Tibial nerve (tissue), 4 donors: Measurements from ENCODE around the gene EEF1B2. TPM values are rescaled to one million over a fixed set of nuclear protein-coding genes. Genes with fewer than 3 reads are reported as not detected.
"Not testable (repeated sequence)": the region's sequence is repeated elsewhere in the genome, so short reads cannot be mapped to it uniquely, and the experiment has no call there.

Experiments used
- DNase-seq, 2 donors: peaks; one replicate each; pipeline ENCODE4 v3.0.0-alpha.2; 2019; ENCODE audit warnings: low spot score in 2 of 2
- H3K27ac ChIP-seq, 4 donors: fragments of 200-600 bp; sonication (generic) in 3 of 4; one replicate each; pipeline ENCODE4 v1.5.1; 2017 to 2019; ENCODE audit warnings: mild to moderate bottlenecking in 1 of 4
- H3K27me3 ChIP-seq, 2 donors: fragments of 200-600 bp; sonication (generic) in 1 of 2; one replicate each; pipeline versions ENCODE4 v1.5.1 to v1.6.0; 2017 to 2019
- H3K36me3 ChIP-seq, 3 donors: fragments of 200-600 bp; sonication (generic); one replicate each; pipeline ENCODE4 v1.5.1; 2018 to 2019
- H3K4me1 ChIP-seq, 4 donors: fragments of 200-600 bp; sonication (generic) in 3 of 4; one replicate each; pipeline ENCODE4 v1.5.1; 2017 to 2019
- H3K4me3 ChIP-seq, 4 donors: fragments of 200-600 bp; sonication (generic) in 3 of 4; one replicate each; pipeline ENCODE4 v1.5.1; 2017 to 2019; ENCODE audit warnings: mild to moderate bottlenecking in 1 of 4, moderate library complexity in 1 of 4
- H3K9me3 ChIP-seq, 4 donors: fragments of 200-600 bp; sonication (generic) in 3 of 4; one replicate each; pipeline ENCODE4 v1.5.1; 2017 to 2019
- EP300 ChIP-seq, 2 donors: sonication (generic); formaldehyde crosslinking; IDR thresholded peaks; one replicate each; pipeline ENCODE4 v1.6.1; 2017; ENCODE audit warnings: antibody characterized with exemption in 2 of 2, mild to moderate bottlenecking in 1 of 2
- POLR2A ChIP-seq, 2 donors: fragments of 450-650 bp; IDR thresholded peaks; one replicate each; pipeline ENCODE4 v1.6.1; 2017; ENCODE audit warnings: antibody characterized with exemption in 2 of 2, mild to moderate bottlenecking in 2 of 2, moderate library complexity in 2 of 2
- WGBS, 2 donors: methylation state at CpG; one replicate each; pipeline ENCODE4 v1.1.5; 2018; 5-methylcytosine and 5-hydroxymethylcytosine counted together
- total RNA-seq, 4 donors: library from RNA; depleted of rRNA; stranded (reverse); fragments of >200 nt; gene quantifications; one replicate each; pipeline ENCODE4 v1.1.0, GENCODE V29; 2016
- TF ChIP-seq, protein P1 (sequence below), 5 experiments: fragments of 200-600 bp in 3 of 5; fragments of 450-650 bp in 2 of 5; sonication (generic) in 3 of 5; IDR thresholded peaks; one replicate each; pipeline ENCODE4 v1.5.1; 2016 to 2019; ENCODE audit warnings: antibody characterized with exemption in 5 of 5, mild to moderate bottlenecking in 3 of 5, moderate library complexity in 2 of 5

EEF1B2 gene
- total RNA-seq, 4 donors from 2014 or later, result 200 to 300 (median 258) TPM

DNA sequence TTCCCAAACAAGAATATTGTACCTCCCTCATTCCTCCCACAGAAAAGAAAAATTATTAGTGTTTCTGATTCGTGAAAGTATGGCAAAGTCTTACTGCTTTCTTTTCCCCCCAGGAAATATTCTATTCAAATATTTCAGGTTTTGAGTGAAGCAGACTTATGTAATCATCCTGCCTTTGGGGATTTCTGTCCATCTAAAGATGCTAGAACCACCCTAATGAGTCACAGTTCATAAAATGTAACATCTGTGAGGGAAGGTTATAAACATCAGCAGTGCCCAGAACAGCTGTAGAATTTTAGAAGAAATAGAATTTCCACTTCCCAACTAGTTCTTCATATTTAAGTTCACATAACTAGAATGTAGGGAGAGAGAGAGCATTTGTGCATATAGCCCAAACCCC is 39.0 kb downstream of the EEF1B2 start:
- TF ChIP-seq, protein P1, sequence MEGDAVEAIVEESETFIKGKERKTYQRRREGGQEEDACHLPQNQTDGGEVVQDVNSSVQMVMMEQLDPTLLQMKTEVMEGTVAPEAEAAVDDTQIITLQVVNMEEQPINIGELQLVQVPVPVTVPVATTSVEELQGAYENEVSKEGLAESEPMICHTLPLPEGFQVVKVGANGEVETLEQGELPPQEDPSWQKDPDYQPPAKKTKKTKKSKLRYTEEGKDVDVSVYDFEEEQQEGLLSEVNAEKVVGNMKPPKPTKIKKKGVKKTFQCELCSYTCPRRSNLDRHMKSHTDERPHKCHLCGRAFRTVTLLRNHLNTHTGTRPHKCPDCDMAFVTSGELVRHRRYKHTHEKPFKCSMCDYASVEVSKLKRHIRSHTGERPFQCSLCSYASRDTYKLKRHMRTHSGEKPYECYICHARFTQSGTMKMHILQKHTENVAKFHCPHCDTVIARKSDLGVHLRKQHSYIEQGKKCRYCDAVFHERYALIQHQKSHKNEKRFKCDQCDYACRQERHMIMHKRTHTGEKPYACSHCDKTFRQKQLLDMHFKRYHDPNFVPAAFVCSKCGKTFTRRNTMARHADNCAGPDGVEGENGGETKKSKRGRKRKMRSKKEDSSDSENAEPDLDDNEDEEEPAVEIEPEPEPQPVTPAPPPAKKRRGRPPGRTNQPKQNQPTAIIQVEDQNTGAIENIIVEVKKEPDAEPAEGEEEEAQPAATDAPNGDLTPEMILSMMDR (IDR thresholded peaks at IDR 0.05), result no peak
- TF ChIP-seq EP300 (IDR thresholded peaks at IDR 0.05) (no peak), POLR2A (IDR thresholded peaks at IDR 0.05) (no peak)
- 27 to 33% methylated on average over 1 of the region's 1 CpG for WGBS, 2 donors
- no peaks in the 10 kb centered on the region for H3K36me3 ChIP-seq
- DNase-seq, result no peak
- H3K27me3 ChIP-seq, result no peaks in the 10 kb centered on the region
- H3K27ac ChIP-seq, result no peak overlapping the region
- no peaks in the 10 kb centered on the region for H3K9me3 ChIP-seq
- H3K4me1 ChIP-seq, result peaks cover 0 to 4% (median 0%) of the 10 kb centered on the region in 4 donors
- no peak overlapping the region for H3K4me3 ChIP-seq

DNA sequence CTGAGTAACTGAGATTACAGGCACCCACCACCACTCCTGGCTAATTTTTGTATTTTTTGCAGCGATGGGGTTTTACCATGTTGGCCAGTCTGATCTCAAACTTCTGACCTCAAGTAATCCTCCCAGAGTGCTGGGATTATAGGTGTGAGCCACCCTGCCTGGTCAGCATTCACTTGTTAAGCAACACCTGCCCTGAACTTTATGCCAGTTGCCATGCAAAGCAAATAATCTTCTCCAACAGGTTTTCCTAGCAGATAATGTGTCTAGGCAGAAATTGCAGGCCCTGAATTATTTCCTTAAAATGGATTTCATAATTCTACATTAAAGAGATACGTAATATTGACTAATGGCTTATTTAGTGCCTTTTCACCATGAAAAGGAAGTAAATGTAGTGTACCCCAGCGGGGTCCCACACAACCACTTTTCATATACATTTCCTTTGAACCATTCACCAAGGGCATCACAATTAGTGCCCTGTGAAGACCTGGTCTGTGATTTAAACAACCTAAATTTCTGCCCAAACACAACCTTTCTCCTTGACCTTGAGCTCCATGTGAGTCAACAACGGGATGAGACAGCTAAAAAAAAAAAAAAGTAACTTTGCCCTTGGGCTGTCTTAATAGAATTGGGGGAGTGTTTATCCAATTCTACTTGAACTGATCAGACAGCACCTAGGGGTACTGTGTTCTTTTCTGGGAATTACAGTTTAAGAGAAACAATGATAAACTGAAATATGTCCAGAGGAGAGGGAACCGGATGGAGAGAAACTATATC is 41.6 kb downstream of the EEF1B2 start:
- no peaks in the 10 kb centered on the region for H3K36me3 ChIP-seq
- H3K4me3 ChIP-seq, result no peak overlapping the region
- no peak for TF ChIP-seq POLR2A (IDR thresholded peaks at IDR 0.05)
- TF ChIP-seq EP300 (IDR thresholded peaks at IDR 0.05), result no peak
- TF ChIP-seq, protein P1 (IDR thresholded peaks at IDR 0.05), result no peak
- 66 to 68% methylated on average over 5 of the region's 5 CpGs for WGBS, 2 donors
- H3K27ac ChIP-seq, result no peak overlapping the region
- no peaks in the 10 kb centered on the region for H3K4me1 ChIP-seq
- DNase-seq, result no peak
- no peaks in the 10 kb centered on the region for H3K27me3 ChIP-seq
- H3K9me3 ChIP-seq, result no peaks in the 10 kb centered on the region

DNA sequence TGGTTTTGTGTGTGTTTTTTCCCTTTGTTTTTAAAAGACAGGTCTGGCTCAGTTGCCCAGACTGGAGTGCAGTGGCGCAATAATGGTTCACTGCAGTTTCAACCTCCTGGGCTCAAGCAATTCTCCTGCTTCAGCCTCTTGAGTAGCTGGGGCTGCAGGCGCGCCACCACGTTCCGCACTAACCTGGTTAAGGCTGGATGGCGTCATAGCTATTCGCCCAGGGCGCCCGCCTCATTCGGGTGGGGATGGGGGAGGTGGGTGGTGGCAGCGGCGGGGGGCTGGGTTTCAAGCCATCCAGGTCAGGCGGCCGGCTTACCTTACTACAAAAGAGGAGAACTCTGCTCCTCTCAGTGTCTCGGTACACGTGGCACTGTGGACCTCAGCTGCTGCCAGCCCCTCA is 42.8 kb downstream of the EEF1B2 start:
- Histone ChIP-seq H3K27ac (no peak overlapping the region), H3K9me3 (no peaks in the 10 kb centered on the region), H3K4me3 (no peak overlapping the region), H3K27me3 (no peaks in the 10 kb centered on the region), H3K4me1 (no peaks in the 10 kb centered on the region), H3K36me3 (no peaks in the 10 kb centered on the region)
- no peak for DNase-seq
- 89 to 92% methylated on average over 16 of the region's 16 CpGs for WGBS, 2 donors
- TF ChIP-seq EP300 (IDR thresholded peaks at IDR 0.05) (no peak), POLR2A (IDR thresholded peaks at IDR 0.05) (no peak)
- TF ChIP-seq, protein P1 (IDR thresholded peaks at IDR 0.05), result no peak

DNA sequence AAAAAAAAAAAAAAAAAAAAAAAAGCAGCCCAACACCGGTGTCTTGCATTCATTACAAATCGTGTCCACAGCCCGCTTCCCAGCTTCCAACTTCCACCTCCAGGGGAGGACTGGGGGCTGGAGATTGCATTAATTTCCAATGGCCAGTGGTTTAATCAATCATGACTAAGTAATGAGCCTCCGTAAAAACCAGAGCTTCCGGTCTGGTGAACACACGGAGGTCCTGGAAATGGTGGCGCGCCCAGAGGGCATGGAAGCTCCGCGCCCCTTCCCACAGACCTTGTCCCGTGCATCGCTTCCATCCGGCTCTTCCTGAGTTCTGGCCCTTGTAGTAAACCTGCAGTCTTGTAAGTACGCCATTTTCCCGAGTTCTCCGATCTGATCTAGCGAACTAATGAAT is 43.6 kb downstream of the EEF1B2 start:
- H3K4me3 ChIP-seq, result no peak overlapping the region
- H3K4me1 ChIP-seq, result no peaks in the 10 kb centered on the region
- TF ChIP-seq POLR2A (IDR thresholded peaks at IDR 0.05) (no peak), EP300 (IDR thresholded peaks at IDR 0.05) (no peak)
- TF ChIP-seq, protein P1 (IDR thresholded peaks at IDR 0.05), result no peak
- H3K9me3 ChIP-seq, result no peaks in the 10 kb centered on the region
- H3K27ac ChIP-seq, result no peak overlapping the region
- H3K36me3 ChIP-seq, result no peaks in the 10 kb centered on the region
- 95% methylated on average over 17 of the region's 17 CpGs for WGBS, 2 donors
- H3K27me3 ChIP-seq, result no peaks in the 10 kb centered on the region
- no peak for DNase-seq

DNA sequence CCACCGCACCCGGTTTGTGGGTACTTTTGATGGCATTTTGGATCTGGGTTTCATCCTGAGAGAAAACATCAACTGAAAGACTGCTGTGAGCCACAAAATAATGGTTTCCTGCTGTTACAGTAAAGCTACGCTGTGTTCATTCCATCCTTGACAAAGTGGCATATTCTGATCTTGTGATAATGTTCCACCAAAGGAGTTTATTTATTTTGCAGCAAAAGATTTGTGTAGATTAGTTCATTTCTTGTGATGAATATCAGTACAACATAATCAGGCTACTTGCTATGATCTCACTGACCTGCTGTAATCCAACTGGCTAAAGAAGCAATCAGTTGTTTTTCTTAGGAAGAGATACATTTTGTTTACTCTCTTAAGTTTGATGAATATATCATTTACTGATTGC is 45.0 kb downstream of the EEF1B2 start:
- H3K4me1 ChIP-seq, result no peaks in the 10 kb centered on the region
- H3K27me3 ChIP-seq, result no peaks in the 10 kb centered on the region
- no peak for DNase-seq
- TF ChIP-seq POLR2A (IDR thresholded peaks at IDR 0.05) (no peak), EP300 (IDR thresholded peaks at IDR 0.05) (no peak)
- TF ChIP-seq, protein P1 (IDR thresholded peaks at IDR 0.05), result no peak
- H3K4me3 ChIP-seq, result no peak overlapping the region
- no peaks in the 10 kb centered on the region for H3K36me3 ChIP-seq
- 50 to 75% methylated on average over 3 of the region's 3 CpGs for WGBS, 2 donors
- no peak overlapping the region for H3K27ac ChIP-seq
- H3K9me3 ChIP-seq, result no peaks in the 10 kb centered on the region

DNA sequence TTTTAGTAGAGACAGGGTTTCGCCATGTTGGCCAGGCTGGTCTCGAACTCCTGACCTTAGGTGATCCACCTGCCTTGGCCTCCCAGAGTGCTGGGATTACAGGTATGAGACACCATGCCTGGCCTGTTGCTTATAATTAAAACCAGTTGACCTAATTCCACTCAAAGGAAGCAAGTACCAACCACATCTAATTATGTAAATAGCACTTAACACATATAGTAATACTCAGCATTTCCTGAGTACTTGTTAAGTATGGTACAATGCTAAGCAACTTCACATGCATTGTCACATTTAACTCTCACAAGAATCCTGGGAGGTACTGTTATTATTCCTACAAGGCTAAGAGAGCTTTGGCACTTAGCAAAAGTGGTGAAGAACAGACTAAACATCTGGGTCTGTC is 47.6 kb downstream of the EEF1B2 start:
- H3K27me3 ChIP-seq, H3K4me3 ChIP-seq, DNase-seq, H3K4me1 ChIP-seq, H3K36me3 ChIP-seq, H3K27ac ChIP-seq, H3K9me3 ChIP-seq: not testable (repeated sequence)
- WGBS, 2 donors, result 96 to 97% methylated on average over 2 of the region's 2 CpGs
